HCEC 1CT (cell line): ENCODE measurements around the gene SUSD1.
A peak's percentile ranks its signal among the peaks of the same experiment; 100 is the strongest.

Experiments used
- DNase-seq: peaks from one replicate; pipeline ENCODE4 v3.0.0-alpha.2; 2017

The SUSD1 gene

DNA sequence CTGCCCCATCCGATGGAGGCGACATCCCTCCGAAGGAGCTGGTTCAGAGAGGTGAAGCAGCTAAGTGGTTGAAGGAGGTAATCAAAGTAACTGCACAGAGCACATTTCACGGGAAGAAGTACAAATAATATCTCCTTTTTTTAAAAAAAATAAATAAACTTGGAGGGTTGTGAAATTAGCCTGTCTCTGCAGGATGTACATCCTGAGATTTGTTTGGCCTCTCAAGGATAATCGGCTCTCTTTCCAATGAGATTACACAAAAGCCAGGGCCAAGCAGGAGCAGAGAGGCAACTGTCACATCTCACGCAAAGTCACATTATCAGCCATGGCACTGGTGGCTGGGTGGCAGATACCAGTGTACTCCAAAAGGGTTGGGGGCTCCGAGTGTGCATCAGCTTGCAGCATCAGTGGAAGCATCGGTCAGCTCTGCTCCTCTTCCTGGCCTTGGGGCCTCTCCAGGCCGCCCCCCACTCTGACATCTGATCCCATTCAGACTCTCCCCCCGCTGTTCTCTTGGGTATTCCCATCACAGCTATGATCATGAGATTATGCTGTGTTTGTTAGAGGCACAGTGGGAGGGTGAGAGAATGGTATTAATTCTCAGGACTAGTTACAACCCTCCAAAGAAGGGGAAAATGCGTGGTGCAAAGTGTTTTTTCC is 168.6 kb downstream of the SUSD1 start:
- DNase-seq: no peak

DNA sequence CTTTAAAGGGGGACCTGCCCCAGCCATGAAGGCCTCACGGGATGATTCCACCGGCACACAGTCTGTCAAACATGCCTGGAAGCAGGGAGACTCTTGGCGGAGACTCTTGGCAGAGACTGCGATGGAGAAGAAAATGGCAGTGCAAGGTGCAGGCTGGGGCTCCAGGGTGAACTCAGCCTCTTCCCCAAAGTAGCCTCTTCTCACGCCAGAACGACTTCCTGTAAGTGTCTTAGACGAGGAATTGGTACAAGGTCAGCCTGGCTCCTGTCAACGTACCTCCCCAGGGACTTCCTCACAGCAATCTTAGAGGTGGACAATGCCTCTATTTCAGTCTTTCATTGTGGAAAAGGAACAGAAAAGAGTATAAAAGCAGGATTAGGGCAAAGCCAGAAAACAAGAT is 169.2 kb downstream of the SUSD1 start:
- DNase-seq: no peak

DNA sequence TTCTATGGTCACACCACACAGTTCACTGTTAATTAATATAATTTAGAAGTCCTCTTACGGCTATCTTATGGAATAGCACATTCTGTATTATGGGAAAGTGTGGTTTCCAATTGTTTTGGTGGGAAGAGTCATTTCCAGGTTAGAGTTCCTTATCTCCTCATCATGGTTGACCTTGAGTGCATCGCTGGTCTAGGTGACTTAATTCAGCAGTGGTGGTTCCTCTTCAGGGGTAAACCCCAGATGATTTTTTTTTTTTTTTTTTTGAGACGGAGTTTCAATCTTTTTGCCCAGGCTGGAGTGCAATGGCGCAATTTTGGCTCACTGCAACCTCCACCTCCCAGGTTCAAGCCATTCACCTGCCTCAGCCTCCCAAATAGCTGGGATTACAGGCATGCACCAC is 171.6 kb downstream of the SUSD1 start:
- no peak for DNase-seq

DNA sequence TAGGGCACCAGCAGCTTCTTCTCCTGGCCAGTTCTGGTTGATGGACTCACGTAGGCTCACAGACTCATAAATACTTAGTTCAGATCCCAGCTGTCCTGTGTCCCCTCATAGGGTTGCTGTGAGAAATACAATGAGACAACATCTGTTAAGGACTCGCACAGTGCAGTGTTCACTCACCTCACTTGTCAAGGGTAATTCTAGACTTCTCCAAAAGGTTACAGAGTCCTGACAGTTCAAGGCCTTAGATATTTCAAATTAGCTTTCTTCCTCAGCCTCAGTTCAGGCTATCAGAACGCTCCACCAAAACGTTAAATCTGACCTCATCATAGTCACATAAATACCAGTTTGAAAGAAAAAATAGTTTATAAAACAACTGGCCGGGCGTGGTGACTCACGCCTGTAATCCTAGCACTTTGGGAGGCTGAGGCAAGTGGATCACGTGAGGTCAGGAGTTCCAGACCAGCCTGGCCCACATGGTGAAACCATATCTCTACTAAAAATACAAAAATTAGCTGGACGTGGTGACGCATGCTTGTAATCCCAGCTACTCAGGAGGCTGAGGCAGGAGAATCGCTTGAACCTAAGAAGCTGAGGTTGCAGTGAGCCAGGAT is 172.1 kb downstream of the SUSD1 start:
- DNase-seq: peak; percentile 87

DNA sequence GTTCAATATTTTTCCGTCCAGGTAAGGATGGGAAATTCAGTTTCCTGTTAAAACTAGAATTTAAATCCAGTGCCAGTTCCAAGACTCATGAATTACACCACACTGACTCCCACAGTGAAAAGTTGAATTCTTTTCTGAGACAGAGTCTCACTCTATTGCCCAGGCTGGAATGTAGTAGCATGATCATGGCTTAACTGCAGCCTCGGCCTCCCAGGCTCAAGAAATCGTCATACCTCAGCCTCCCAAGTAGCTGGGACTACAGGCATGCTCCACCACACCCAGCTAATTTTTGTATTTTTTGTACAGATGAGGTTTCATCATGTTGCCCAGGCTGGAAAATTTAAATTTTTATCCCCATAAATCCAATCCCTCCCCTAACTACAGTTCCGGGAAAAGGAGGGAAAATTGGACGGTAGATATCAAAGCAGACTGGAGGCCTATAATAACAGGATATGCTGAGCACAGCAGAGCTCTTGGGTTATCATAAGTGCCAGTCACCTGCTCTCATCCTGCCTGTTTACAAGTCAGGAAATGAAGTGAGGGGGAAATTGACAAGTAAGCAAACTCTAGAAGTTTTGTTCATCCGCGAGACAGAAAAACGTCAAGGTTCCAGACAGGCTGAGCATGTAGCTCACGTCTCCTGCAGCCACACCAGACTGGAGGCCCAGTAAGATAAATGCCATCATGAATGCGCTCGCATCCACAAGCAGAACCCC is 172.8 kb downstream of the SUSD1 start:
- no peak for DNase-seq

DNA sequence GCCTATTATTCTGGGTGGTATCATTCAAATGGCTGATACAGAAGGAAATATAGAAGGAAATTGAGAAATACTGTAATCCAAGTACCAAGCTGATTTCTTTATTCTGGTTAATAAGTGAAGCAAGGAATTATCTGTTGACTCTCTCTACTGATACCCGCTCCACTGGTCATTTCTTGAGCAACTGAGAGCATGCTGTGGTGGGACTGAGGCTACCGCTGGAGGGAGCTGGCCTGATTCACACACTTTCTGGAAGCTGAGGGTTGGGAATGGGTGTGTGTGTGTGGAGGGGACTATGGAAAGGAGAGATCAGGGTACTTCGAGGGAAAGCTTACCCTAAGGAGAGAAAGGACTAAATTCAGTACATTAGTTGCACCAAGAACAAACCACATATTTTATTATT is 174.4 kb downstream of the SUSD1 start:
- DNase-seq: no peak

DNA sequence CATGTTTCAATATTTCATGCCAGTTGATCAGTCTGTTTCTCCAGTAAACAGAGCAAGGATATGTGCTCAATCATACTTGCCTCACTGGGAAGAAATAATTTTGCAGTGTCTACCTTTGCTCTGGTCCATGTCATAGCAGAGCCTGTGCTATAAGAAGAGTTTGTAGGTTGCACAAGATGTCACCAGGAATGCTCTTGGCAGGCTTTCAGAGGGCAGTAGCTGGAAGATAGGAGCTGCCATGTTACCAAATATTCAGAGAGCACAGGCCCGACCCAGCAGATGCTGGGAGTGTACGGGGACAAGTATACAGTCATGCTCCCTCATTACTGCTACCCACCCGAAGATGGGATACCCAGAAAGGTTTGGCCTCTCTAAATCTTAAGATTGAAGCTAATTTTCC is 175.8 kb downstream of the SUSD1 start:
- DNase-seq: no peak

DNA sequence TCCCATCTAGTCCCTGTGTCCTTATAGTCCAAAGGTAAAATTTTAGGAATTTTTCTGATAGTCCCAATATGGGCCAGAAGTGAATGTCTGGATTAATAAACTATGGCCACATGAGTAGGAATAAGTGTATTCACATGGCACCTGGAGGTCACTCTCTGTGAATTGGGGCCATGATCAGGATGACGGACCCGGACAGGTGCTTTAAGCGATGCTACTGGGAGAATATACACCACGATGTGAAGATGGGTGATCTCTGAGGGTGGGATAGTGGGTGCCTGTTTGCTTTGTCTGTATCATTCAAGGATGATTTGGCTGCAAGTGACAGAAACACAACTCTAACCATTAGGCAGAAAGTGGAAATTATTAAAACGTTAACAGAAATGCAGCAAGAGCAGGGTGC is 177.3 kb downstream of the SUSD1 start:
- DNase-seq: no peak

DNA sequence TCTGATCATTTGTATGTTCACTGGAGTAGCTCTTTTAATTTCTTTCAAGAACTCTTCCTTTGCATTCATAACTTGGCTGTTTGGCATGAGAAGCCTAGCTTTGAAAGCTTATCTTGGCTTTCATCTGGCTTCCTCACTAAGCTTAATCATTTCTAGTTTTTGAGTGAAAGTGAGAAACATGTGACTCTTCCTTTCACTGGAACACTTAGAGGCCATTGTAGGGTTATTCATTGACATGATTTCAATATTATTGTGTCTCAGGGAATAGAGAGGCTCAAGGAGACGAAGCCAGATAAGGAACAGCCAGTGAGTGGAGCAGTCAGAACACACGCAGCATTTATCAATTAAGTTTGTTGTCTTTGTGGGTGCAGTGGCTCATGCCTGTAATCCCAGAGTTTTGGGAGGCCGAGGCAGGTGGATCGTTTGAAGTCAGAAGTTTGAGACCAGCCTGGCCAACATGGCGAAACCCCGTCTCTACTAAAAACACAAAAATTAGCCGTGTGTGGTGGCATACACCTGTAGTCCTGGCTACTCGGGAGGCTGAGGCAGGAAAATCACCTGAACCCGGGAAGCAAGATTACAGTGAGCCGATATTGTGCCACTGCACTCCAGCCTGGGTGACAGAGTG is 180.2 kb downstream of the SUSD1 start:
- no peak for DNase-seq

DNA sequence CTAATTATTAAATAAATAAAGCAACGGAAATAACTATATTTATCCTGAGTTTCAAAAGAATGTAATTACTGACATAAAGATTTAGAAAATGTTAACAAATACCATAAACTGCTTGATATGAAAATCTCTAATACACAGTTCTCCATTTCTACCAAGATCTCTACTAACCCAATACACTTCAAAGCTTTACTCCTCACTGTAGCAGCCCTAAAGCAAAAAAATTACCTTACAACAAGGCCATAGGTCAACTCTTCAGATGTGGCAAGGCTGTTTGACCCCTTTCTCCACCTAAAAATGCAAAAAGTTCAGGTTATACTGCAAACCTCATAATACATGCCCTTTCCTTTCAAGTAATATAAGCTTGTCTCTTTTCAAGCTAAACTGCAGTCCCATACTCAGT is 181.8 kb downstream of the SUSD1 start:
- no peak for DNase-seq

DNA sequence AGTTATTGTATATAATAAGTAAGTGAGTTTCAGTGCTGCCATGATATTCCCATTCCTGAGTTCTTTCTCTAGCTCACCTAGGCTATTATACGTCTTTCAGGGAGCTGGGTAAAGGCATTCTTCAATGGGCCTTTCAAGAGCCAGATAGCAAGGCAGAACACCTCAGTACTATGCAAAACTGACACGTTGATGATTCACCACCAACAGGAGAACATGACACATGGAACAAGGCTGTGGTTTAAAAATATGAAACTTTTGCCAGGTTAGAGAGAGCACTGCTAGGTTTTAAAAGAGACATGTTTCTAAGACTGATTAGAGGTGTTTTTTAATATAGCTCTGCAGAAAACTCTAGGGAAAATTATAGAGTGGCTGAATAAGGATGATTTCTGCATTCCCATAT is 182.6 kb downstream of the SUSD1 start:
- peak; percentile 73 for DNase-seq

DNA sequence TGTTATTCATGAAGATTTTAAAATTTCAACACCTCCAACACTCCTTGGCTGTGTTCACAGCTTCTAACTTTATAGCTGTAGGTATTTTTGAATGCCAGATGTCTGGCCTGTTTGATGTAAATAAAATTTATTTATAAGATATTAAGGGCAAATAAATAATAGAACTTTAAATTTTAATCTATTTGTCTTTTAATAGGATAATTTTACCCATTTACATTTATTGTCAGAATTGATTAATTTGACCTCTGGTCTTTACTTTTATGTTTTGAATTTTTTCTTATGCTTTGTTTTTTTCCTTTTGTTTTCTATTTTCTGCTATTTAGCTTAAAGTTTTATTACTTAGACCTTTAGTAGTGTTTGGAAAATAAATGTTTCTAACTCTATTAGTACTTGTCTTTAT is 183.9 kb downstream of the SUSD1 start:
- DNase-seq: no peak
